ENCODE results near the gene SF3A1.

DNA sequence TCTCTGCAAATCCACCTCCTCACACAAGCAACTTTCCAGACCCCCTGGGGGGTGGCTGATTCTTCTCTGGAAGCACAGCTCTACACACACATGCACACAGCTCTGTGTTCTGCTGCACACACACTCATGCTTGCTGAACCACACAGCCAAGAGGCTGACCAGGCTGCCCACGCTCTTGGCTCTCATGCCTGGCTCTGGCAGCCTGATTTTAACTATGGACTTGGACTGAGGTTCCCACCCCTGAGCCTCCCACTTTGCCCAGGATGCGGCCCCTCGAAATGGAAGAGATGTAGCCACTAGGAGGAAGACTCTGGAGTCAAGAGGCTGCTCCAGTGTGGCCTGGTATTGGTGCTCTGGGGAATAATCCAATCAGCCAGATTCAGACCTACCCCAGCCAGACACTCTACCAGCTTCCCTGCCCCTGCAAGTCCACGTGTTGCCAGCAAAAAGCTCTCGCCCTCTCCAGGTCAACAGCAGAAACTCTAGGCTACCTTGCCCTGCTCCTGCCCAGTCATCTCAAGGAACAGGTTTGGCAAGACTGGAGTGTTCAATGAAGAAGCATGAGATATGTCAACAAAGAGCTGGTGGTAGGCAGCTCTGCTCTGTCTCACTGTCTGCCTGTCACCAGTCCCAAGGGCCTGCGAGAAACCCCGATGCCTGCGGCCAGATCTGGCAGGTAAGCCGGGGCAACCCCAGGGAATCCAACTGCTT, 58.5 kb downstream of the SF3A1 start:
- TF ChIP-seq RAD51 (IDR thresholded peaks at IDR 0.05; ENCODE audit: borderline replicate concordance): no peak
- TF ChIP-seq CTCF (CRISPR knock-in tag; IDR thresholded peaks at IDR 0.05): no peak
